ENCODE results near the gene MAP2K3.
"Not testable (repeated sequence)": the region's sequence is repeated elsewhere in the genome, so short reads cannot be mapped to it uniquely, and the experiment has no call there.

Gene MAP2K3

DNA sequence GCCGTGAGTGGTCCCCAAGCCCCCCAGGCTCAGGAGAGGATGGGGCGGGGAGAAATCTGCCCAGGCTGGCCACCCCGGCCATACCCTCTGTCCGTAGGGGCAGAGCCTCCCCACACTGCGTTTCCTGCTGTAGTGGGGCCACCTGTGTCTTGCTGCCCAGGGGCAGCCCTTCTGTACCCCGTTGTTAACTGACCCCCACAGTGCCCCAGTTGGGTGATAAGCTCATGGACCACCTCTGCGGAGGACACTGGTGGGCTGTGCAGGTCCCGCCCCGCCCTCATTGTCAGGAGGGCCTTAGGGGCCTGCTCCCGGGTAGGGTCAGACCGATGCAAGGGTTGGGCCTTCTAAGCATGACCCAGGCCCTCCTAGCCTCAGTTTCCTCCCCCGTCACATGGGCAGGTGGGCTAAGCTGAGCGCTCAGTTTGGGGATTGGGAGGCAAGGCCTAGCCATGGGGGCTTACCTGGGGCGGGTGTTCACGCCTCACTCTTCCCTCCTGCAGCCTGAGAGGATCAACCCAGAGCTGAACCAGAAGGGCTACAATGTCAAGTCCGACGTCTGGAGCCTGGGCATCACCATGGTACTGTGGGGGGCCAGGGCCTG lies 20.1 kb downstream of the MAP2K3 start:
- H2AFZ ChIP-seq (ENCODE audit: low read length, unreplicated experiment); H3K27ac ChIP-seq (ENCODE audit: low read depth, low read length); H3K27me3 ChIP-seq (ENCODE audit: insufficient read depth, low read length); H3K4me1 ChIP-seq (ENCODE audit: control insufficient read depth, insufficient read depth, low read length, unreplicated experiment); H3K4me3 ChIP-seq (ENCODE audit: low read depth, low read length); H3K79me2 ChIP-seq (ENCODE audit: control insufficient read depth, insufficient read depth, low read length, unreplicated experiment): not testable (repeated sequence)
- H3K36me3 ChIP-seq (ENCODE audit: insufficient read depth, low read length): peaks cover 14% of the 10 kb centered on the region; the same call in 1 of the 2 replicates

GRCh38 chr17:21305431-21306180 lies 21.1 kb downstream of the MAP2K3 start:
- H3K79me2 ChIP-seq (ENCODE audit: control insufficient read depth, insufficient read depth, low read length, unreplicated experiment); H3K27ac ChIP-seq (ENCODE audit: low read depth, low read length); H3K36me3 ChIP-seq (ENCODE audit: insufficient read depth, low read length); H3K4me1 ChIP-seq (ENCODE audit: control insufficient read depth, insufficient read depth, low read length, unreplicated experiment); H3K4me3 ChIP-seq (ENCODE audit: low read depth, low read length); H2AFZ ChIP-seq (ENCODE audit: low read length, unreplicated experiment); H3K27me3 ChIP-seq (ENCODE audit: insufficient read depth, low read length): not testable (repeated sequence)

DNA sequence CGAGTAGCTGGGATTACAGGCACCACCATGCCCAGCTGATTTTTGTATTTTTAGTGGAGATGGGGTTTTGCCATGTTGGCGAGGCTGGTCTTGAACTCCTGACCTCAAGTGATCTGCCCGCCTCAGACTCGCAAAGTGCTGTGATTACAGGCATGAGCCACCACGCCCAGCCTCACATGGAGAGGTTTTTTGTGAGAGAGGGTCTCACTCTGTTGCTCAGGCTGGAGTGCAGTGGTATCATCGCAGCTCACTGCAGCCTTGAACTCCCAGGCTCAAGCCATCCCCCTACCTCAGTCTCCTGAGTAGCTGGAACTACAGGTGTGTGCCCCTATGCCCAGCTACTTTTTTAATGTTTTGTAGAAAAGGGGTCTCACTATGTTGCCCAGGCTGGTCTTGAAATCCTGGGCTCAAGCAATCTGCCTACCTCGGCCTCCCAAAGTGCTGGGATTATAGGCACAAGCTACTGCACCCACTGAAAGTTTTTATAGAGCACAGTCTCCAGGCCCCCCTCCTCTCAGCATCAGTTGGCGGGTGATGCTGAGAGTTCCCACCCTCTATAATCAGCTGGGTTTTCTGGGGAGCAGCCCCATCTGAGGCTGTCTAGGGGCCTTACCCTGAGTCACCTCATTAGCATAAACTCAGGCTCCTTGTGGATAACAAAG lies 22.2 kb downstream of the MAP2K3 start:
- not testable (repeated sequence) for H3K27ac ChIP-seq (ENCODE audit: low read depth, low read length); H3K79me2 ChIP-seq (ENCODE audit: control insufficient read depth, insufficient read depth, low read length, unreplicated experiment); H3K27me3 ChIP-seq (ENCODE audit: insufficient read depth, low read length); H3K4me3 ChIP-seq (ENCODE audit: low read depth, low read length); H3K4me1 ChIP-seq (ENCODE audit: control insufficient read depth, insufficient read depth, low read length, unreplicated experiment); H3K36me3 ChIP-seq (ENCODE audit: insufficient read depth, low read length); H2AFZ ChIP-seq (ENCODE audit: low read length, unreplicated experiment)

DNA sequence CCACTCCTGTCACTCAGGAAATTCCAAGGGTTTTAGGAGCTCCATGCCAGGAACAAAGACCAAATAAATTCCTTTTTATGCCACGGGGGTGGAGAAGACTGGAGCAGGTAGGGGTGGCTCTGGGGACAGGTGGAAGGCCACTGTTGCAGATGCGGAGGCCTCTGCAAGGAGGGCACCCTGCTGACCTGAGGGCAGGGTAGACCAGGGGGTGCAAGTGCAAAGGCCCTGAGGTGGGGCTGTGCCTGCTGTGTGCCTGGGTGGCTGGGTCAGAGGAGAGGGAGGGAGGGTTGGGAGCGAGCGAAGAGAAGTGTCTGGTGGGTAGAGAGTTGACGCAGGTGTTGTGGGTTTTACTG lies 22.7 kb downstream of the MAP2K3 start:
- not testable (repeated sequence) for H3K79me2 ChIP-seq (ENCODE audit: control insufficient read depth, insufficient read depth, low read length, unreplicated experiment); H3K27ac ChIP-seq (ENCODE audit: low read depth, low read length); H3K4me1 ChIP-seq (ENCODE audit: control insufficient read depth, insufficient read depth, low read length, unreplicated experiment); H2AFZ ChIP-seq (ENCODE audit: low read length, unreplicated experiment); H3K27me3 ChIP-seq (ENCODE audit: insufficient read depth, low read length); H3K36me3 ChIP-seq (ENCODE audit: insufficient read depth, low read length); H3K4me3 ChIP-seq (ENCODE audit: low read depth, low read length)

- not testable (repeated sequence) for H3K4me1 ChIP-seq (ENCODE audit: control insufficient read depth, insufficient read depth, low read length, unreplicated experiment); H3K4me3 ChIP-seq (ENCODE audit: low read depth, low read length); H2AFZ ChIP-seq (ENCODE audit: low read length, unreplicated experiment); H3K27me3 ChIP-seq (ENCODE audit: insufficient read depth, low read length); H3K36me3 ChIP-seq (ENCODE audit: insufficient read depth, low read length); H3K27ac ChIP-seq (ENCODE audit: low read depth, low read length); H3K79me2 ChIP-seq (ENCODE audit: control insufficient read depth, insufficient read depth, low read length, unreplicated experiment)
Measured at GRCh38 chr17:21308931-21309381, 24.4 kb downstream of the MAP2K3 start.

DNA sequence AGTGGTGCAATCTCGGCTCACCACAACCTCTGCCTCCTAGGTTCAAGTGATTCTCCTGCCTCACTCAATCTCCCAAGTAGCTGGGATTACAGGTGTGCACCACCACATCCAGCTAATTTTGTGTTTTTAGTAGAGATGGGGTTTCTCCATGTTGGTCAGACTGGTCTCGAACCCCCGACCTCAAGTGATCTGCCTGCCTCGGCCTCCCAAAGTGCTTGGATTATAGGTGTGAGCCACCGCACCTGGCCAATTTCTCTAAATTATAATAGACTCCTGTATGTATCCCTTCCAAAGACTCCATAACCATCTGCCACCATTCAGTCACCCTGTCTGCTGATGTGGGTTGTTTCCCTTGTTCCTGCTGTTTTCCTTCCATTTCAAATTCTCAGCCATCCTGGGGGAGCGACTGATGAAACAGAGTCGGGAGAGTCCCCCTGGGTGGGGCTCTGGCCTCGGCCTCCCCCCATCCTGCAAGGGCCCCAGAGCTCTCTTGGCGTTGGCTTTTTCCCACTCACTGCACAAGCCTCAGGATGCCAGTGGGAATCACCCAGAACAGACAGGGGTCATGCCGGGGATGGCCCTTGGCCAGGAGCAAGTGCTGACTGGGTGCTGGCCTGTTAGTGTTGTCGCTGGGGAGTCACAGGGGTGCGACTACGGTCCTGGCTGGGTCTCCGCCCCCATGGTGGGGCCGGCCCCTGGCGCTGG lies 25.7 kb downstream of the MAP2K3 start:
- H3K27ac ChIP-seq (ENCODE audit: low read depth, low read length); H2AFZ ChIP-seq (ENCODE audit: low read length, unreplicated experiment); H3K4me1 ChIP-seq (ENCODE audit: control insufficient read depth, insufficient read depth, low read length, unreplicated experiment); H3K79me2 ChIP-seq (ENCODE audit: control insufficient read depth, insufficient read depth, low read length, unreplicated experiment); H3K27me3 ChIP-seq (ENCODE audit: insufficient read depth, low read length); H3K36me3 ChIP-seq (ENCODE audit: insufficient read depth, low read length); H3K4me3 ChIP-seq (ENCODE audit: low read depth, low read length): not testable (repeated sequence)

DNA sequence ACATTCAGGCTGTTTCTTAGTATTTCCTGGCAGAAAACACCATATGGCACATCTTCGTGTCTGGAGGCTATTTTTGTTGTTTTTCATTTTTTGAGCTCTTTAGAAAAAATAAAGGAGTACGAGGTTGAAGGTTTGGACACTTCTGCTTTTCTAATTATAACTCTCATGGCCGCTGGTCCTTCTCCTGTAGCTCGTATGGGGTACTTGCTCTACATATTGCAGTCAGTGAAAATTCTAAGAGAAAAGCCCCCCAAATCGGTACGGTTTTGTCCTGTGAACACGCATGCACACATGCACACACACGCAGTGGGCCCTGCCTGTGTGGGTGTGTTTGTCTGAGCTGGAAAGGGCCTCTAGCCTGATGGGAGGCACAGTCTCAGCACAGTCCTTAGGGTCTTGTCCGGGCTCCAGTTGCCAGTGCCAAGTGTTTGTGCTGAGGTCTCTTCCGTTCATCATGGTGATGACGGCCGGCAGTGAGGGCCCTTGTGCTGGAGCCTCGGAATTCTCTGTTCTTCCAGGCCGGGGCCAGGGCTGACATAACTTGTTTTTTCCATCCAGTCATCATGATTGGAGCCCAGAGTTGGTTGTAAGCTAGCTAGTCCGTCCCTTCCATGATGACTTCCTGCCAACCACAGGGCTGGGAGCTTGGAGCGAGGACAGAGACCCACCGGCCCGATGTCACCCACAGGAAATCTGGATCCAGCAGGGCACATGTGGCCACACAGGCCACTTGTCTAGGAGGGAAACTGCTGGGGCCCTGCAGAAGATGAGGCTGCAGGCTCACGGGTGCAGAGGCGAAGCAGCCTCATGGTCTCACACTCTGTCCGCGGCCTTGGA lies 26.5 kb downstream of the MAP2K3 start:
- not testable (repeated sequence) for H3K27ac ChIP-seq (ENCODE audit: low read depth, low read length); H3K4me3 ChIP-seq (ENCODE audit: low read depth, low read length); H3K27me3 ChIP-seq (ENCODE audit: insufficient read depth, low read length); H3K36me3 ChIP-seq (ENCODE audit: insufficient read depth, low read length); H3K79me2 ChIP-seq (ENCODE audit: control insufficient read depth, insufficient read depth, low read length, unreplicated experiment); H3K4me1 ChIP-seq (ENCODE audit: control insufficient read depth, insufficient read depth, low read length, unreplicated experiment); H2AFZ ChIP-seq (ENCODE audit: low read length, unreplicated experiment)

- H3K4me3 ChIP-seq (ENCODE audit: low read depth, low read length): no peak overlapping the region
- H3K27me3 ChIP-seq (ENCODE audit: insufficient read depth, low read length): no peaks in the 10 kb centered on the region
- H3K36me3 ChIP-seq (ENCODE audit: insufficient read depth, low read length): peaks cover 5% of the 10 kb centered on the region; the same call in 1 of the 2 replicates
- no peaks in the 10 kb centered on the region for H3K79me2 ChIP-seq (ENCODE audit: control insufficient read depth, insufficient read depth, low read length, unreplicated experiment)
- no peaks in the 10 kb centered on the region for H3K4me1 ChIP-seq (ENCODE audit: control insufficient read depth, insufficient read depth, low read length, unreplicated experiment)
- no peak overlapping the region for H2AFZ ChIP-seq (ENCODE audit: low read length, unreplicated experiment)
- no peak overlapping the region for H3K27ac ChIP-seq (ENCODE audit: low read depth, low read length)
Measured at GRCh38 chr17:21313320-21313719, 28.8 kb downstream of the MAP2K3 start.

- H3K4me3 ChIP-seq (ENCODE audit: low read depth, low read length); H3K79me2 ChIP-seq (ENCODE audit: control insufficient read depth, insufficient read depth, low read length, unreplicated experiment); H3K4me1 ChIP-seq (ENCODE audit: control insufficient read depth, insufficient read depth, low read length, unreplicated experiment); H2AFZ ChIP-seq (ENCODE audit: low read length, unreplicated experiment); H3K27me3 ChIP-seq (ENCODE audit: insufficient read depth, low read length); H3K36me3 ChIP-seq (ENCODE audit: insufficient read depth, low read length); H3K27ac ChIP-seq (ENCODE audit: low read depth, low read length): not testable (repeated sequence)
Measured at GRCh38 chr17:21313761-21314160, 29.2 kb downstream of the MAP2K3 start.

GRCh38 chr17:21314261-21314664 lies 29.8 kb downstream of the MAP2K3 start:
- H3K79me2 ChIP-seq (ENCODE audit: control insufficient read depth, insufficient read depth, low read length, unreplicated experiment); H2AFZ ChIP-seq (ENCODE audit: low read length, unreplicated experiment); H3K4me1 ChIP-seq (ENCODE audit: control insufficient read depth, insufficient read depth, low read length, unreplicated experiment): not testable (repeated sequence)

More at GRCh38 chr17:21314261-21314664, 29.8 kb downstream of the MAP2K3 start:
- H3K27me3 ChIP-seq (ENCODE audit: insufficient read depth, low read length); H3K4me3 ChIP-seq (ENCODE audit: low read depth, low read length); H3K36me3 ChIP-seq (ENCODE audit: insufficient read depth, low read length); H3K27ac ChIP-seq (ENCODE audit: low read depth, low read length): not testable (repeated sequence)
